GM19372 (cell line): ENCODE measurements around the gene SCN4A.
A peak's percentile ranks its signal among the peaks of the same experiment; 100 is the strongest.
"Not testable (repeated sequence)": the region's sequence is repeated elsewhere in the genome, so short reads cannot be mapped to it uniquely, and the experiment has no call there.

ENCODE experiments used
- ATAC-seq: cut with Tn5 transposase; IDR thresholded peaks from one replicate; pipeline ENCODE4 v1.9.1; 2021; ENCODE audit warnings: mild to moderate bottlenecking, low read depth, moderate library complexity; ENCODE audit not compliant: unreplicated experiment

The SCN4A gene

GRCh38 chr17:63939884-63940283, 32.8 kb downstream of the SCN4A start:
- ATAC-seq, result no peak

DNA sequence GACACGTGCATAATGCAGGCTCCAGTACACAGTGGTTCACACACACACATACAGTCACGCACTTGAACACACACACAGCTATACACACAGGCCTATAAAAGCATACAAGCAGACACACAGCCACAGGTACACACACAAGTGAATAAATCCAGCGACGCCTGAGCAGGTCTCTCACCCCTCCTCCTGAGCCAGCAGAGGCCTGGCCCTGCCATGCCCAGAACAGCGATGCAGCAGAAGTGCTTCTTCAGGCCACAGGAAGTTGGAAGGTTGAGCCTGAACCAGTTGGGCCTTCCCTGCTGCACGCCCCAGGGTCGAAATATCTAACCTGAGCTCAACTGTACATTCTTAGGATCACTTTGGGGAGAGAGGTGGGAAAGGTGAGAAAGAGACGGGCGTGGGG, 33.3 kb downstream of the SCN4A start:
- ATAC-seq, result no peak

GRCh38 chr17:63937920-63938319, 34.8 kb downstream of the SCN4A start:
- no peak for ATAC-seq

- no peak for ATAC-seq
These were observed 35.4 kb downstream of the SCN4A start for GRCh38 chr17:63937319-63937718.

DNA sequence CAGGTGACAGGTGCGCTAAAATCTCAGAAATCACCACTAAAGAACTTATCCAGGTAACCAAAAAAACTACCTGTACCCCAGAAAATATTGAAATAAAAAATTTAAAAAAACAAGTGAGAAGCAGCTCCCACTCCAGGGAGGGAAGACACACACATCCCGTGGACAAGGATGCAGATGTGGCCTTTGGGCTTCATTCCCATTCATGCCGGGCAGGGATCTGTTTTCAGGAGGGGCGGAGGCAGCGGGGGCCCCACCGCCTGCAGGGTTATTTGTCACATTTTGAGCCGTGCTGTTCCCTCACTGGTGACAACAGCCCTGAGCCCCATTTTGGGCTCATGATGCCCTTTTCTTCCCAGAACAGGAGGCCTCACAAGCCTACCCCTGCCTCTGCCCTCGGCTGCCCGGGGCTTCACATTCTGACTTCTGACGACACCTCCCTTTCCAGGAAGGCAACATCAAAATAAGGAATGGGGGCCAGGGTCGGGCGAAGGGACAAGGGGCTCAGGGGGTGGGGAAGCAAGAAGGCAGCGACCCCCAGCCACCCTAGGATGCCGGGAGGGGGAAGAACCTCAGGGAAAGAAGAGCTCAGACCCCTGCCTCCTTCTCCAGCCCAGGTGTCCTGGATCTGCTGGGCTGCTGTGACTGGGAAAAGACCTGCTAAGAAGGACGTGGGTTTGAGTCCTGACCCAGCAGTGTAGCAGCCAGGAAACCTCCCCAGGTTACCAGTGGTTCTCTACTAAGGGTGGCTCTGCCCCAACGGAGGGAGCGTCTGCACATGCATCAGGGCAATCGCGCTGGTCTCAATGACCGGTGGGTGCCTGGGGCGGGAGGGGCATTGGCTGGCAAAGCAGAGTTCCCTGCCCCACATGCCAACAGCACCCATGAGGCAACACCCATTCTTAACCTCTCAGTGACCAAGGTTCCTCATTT, 38.3 kb downstream of the SCN4A start:
- ATAC-seq, result no peak

GRCh38 chr17:63933598-63933997, 39.1 kb downstream of the SCN4A start:
- ATAC-seq, result no peak

DNA sequence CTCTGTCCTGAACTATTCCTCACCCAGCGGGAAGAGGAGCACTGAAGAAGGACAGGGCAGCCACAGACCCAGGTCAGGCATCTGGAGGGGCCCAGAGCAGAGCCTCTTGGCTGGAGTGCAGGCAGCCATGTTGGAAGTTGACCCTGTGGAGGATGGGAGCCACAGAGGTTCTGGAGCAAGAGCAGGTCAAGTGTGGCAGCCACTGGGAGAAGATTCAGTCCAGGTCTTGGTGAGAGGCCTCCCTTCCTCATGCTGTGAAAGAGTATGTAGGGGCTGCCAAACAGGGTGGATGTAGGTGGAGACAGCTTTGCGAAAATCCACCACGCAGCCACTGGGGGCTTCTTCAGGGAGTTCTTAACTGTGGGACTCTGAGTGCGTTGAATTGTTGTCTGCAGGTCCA, 40.0 kb downstream of the SCN4A start:
- ATAC-seq, result no peak

DNA sequence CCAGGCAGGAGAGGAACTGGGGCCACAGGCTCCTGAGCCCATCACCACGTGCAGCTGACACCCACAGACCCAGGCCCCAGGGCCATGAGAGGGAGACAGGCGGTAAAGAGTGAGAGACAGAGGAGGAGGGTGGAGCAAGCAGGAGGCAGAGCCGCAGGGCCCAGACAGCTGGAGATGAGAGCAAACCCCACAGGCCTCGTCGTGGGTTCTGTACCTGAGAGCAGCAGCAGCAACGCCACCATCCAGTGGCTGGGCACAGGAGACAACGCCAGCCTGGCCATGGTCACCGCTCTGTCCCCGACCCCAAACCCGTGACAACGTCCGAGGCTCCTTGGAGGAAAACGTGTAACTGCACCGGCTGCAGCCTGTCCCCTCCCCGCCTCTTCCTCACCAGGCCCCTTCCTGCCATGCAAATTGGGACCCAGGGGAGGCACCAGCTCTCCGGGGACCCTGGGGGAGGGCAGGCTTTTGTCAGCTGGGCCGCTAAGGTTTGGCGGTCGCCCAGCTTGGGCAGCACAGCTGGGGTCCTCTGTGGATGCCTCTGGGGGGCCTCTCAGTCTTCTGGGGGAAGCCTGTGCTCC, 40.6 kb downstream of the SCN4A start, which contains the start of gene CD79B:
TSS of gene CD79B (minus strand) at position 351 of the 581 bp plus-strand sequence. CDS start at position 281, 70 bp downstream.
- peak; percentile 79 for ATAC-seq

GRCh38 chr17:63930951-63931575, 41.7 kb downstream of the SCN4A start:
- ATAC-seq, result no peak

DNA sequence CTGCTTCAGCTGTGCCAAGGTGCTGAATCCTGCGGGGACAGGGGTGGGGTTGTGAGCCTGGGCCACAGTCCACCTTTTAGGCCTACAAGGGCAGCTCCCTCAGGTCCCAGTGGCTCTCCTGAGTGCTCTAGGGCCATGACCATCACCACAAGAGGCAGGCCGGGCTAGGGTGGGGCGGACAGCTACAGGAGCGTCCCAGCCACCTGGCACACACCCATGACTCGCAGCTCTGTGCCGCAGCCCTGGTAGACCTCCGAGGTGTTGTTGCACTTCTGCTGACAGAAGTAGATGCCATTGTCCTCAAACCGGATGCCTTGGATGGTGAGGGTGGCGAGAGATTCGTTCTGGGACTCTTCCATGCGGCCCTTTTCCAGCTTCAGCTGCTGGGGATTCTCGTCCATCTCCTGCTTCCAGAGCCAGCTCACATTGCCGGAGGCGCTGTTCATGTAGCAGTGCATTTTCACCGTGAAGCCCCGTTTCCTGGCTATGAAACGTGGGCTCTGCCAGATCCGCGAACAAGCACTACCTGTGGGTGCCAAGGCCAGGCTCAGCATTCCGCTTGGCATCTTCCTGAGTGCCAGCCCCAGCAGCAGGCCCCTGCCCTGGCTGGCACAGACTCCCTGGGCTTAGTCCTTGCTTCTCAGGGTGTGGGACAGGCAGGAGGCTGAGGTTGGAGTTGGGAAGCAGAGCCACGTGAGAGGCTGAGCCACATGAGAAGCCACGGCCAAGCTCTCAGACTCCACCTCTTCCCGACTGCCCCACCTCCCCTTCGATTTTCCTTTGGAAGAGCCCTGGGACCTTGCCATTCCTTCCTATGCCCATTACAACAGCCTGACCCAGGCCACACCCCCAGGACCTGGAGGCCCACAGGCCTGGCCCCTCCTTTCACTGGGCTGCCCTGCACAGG, 42.6 kb downstream of the SCN4A start:
- ATAC-seq, result no peak

DNA sequence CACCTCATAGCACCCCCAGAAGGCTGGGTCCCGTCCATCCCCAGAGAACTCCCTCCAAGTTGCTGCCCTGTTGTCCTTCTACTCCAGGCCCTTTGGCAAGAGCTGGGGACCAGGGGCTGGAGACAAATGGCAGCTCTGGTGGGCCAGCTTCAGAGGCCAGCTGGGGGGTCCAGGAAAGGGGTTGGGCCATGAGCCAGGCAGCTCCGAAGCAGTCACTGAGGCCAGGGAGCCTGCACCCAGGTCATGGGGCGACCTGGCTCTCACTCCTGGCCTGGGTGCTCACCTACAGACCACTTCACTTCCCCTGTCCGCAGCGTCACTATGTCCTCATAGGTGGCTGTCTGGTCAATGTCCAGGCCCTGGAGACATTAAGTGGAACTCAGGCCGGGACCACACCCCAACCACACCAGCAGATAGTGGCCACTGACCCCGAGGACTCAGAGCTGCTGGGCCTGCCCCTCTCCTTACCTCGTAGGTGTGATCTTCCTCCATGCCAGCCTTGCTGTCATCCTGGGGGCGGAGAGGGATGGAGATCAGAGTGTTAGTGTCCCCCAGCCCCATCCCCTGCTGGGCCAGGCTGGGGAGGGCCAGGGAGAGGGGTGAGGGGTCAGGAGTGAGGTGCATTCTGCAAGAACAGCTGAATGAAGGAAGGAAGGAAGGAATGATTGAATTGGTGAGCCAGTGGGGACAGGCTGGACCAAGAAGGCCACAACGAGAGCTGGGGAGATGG, 43.6 kb downstream of the SCN4A start:
- ATAC-seq, result no peak

DNA sequence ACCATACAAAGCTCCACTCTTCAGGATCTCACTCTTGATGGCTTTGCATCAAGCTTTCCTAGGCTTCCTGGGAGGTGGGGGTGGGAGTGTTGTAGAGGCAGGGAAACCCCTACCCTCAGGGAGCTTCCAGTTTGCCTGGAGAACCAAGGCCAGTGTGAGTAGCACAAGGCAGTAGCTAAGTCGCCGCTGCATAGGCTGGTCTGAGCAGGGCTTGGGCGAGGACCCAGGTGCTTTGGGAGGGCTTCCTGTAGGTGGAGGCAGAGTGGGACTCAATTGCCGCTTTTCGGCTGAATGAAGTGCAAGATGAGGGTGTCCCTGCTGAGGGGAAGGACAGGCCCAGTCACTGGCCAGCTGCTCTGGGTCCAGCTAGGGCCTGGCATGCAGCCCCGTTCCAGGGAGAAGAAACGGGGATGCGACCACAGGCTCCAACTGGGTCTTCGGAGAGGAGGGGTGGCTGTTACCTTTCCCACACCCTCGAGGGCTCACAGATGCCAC, 44.5 kb downstream of the SCN4A start:
- ATAC-seq, result no peak

DNA sequence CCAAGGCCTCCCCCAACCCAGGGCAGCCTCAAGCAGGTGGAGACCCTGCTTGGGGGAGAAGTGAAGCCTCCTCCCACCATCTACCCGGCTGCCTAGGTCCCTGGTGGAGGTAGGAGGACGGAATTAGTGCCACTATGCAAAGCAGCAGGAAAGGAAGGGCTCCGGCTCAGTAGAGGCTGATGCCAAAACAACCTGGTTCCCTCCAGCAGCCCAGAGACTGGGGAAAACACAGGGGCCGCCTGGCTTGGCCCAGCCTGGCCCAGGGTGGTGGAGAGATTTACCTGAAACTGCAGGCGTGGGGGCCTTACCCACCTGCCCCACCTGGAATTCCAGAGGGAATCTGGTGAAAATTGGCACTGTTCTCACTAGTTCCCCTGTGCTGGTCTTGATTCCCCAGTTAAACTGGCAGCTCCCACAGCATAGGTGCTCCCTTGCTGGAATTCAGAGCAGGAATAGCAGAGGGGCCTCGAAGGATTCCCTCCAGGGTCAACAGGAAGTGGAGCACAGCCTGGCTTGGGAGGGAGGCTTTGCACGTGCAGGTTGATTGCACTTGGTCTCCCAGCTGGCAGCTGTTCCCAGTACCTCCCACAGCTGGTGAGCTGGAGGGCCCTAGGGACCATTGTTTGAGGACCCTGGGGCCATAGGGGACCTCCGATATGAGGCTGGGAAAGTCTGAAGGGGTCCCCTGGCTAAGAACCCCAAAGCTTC, 45.1 kb downstream of the SCN4A start:
- ATAC-seq, result no peak

DNA sequence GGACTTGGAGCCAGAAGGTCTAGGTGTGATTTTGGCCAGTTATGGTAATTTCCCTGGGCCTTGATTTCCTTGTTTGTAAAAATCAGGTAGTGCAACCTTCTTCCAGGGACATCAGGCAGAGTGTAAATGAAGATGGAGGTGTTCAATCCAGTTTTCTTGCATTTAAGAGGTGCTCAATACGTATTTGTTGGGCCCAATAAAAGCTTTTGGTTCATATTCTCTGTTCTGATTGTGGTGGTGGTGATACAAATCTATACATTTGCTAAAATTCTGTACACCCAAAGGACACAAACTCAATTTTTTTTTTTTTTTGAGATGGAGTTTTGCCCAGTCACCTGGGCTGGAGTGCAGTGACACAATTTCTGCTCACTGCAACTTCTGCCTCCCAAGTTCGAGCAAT, 46.6 kb downstream of the SCN4A start:
- ATAC-seq, result no peak

GRCh38 chr17:63925615-63926014, 47.1 kb downstream of the SCN4A start:
- ATAC-seq, result no peak

- ATAC-seq, result not testable (repeated sequence)
These were observed 50.3 kb downstream of the SCN4A start for GRCh38 chr17:63922402-63922801.

GRCh38 chr17:63920779-63921178, 51.9 kb downstream of the SCN4A start:
- not testable (repeated sequence) for ATAC-seq

- not testable (repeated sequence) for ATAC-seq
These were observed 52.7 kb downstream of the SCN4A start for GRCh38 chr17:63920050-63920449.

DNA sequence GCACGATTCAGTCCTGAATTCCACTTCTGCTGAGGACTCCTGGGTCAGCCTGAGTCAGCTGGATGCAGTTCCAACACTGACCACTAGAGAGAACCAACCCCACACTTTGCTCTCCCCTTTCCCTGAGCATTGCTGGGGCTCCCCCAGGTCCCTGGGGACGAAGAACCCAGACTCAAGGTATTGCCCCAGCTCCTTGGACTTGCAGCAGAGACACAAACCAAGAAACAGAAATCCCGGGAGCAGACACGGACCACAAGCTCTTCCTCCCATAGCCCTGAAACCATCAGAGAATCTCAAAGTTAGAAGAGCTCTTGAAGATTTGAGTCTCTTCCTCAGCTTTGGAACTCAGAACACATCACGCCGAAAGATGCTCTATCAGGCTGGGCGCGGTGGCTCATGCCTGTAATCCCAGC, 53.4 kb downstream of the SCN4A start:
- peak; percentile 76 for ATAC-seq
